Measurements from ENCODE around the gene LSR. TPM values are rescaled to one million over a fixed set of nuclear protein-coding genes. Genes with fewer than 3 reads are reported as not detected.

LSR gene
- total RNA-seq, 1 experiment from 2014 or later: 211 TPM

- ATAC-seq (no peak), DNase-seq (ENCODE audit: low read depth, low spot score) (no peak)
- Histone ChIP-seq H3K9ac (ENCODE audit: low read length) (peak overlapping the region; percentile 93), H3K9me2 (ENCODE audit: insufficient read depth) (no peaks in the 10 kb centered on the region), H3K4me3 (replicated peaks in 1 of 2; ENCODE audit: low read depth in 1 of 2, low read length in 2 of 2) (peak overlapping the region; percentile 98 to 99), H3K9me3 (ENCODE audit: control insufficient read depth in 1 of 2, insufficient read depth in 1 of 2, low read depth in 1 of 2, low read length in 2 of 2) (no peaks in the 10 kb centered on the region), H4K20me1 (ENCODE audit: insufficient read depth) (peaks cover 4% of the 10 kb centered on the region; the same call in 1 of the 2 replicates), H3K27me3 (ENCODE audit: insufficient read depth, low read length) (no peaks in the 10 kb centered on the region), H3K4me2 (ENCODE audit: low read length) (peak overlapping the region; percentile 93), H3K79me2 (ENCODE audit: insufficient read depth, low read length) (peaks cover 59% of the 10 kb centered on the region), H2AFZ (ENCODE audit: low read depth, low read length, poor library complexity, severe bottlenecking) (no peak overlapping the region), H3K27ac (ENCODE audit: low read depth, low read length) (peak overlapping the region; percentile 98), H3K4me1 (ENCODE audit: control insufficient read depth in 1 of 2, insufficient read depth in 2 of 2, low read length in 2 of 2) (peaks cover 10 to 26% of the 10 kb centered on the region in 2 experiments), H3K36me3 (ENCODE audit: control insufficient read depth in 1 of 2, insufficient read depth in 2 of 2, low read length in 2 of 2) (peaks cover 22 to 33% of the 10 kb centered on the region in 2 experiments)
- RAD21 ChIA-PET (ENCODE audit: low non-redundant PET in 1 of 2, low total read pairs in 2 of 2, uncharacterized antibody in 2 of 2, unreplicated experiment in 2 of 2): no interaction called here
- CTCF ChIA-PET: no interaction called here
- POLR2A ChIA-PET: no interaction called here
- intact Hi-C loops (cut with micrococcal nuclease): loop anchor here (5.0 kb wide), 2 partner anchors 88 to 183 kb away; no protein-coding TSS in a partner anchor
- BruUV-seq (replicated peaks): TSS peak; percentile 65
- TF ChIP-seq POLR2A (IDR thresholded peaks at IDR 0.05; ENCODE audit: borderline replicate concordance, extremely low read depth, insufficient read depth, insufficient read length) (no peak), ELF1 (IDR thresholded peaks at IDR 0.05; ENCODE audit: borderline replicate concordance, low read depth) (no peak), REST (IDR thresholded peaks at IDR 0.05; ENCODE audit: low read depth) (no peak), ZBTB33 (IDR thresholded peaks at IDR 0.05; ENCODE audit: extremely low read depth, insufficient replicate concordance, low read length) (no peak), JUND (IDR thresholded peaks at IDR 0.05) (no peak), CTCF (IDR thresholded peaks at IDR 0.05 in 2 of 3, conservative IDR thresholded peaks at IDR 0.05 in 1 of 3; ENCODE audit: borderline replicate concordance in 1 of 3, insufficient read depth in 1 of 3, low read depth in 2 of 3, low read length in 2 of 3) (no peak), EZH2 (IDR thresholded peaks at IDR 0.05) (no peak), YY1 (IDR thresholded peaks at IDR 0.05; ENCODE audit: extremely low read depth, insufficient replicate concordance, low read depth, low read length) (no peak), MAX (IDR thresholded peaks at IDR 0.05) (no peak)
Observed at GRCh38 chr19:35249848-35250711, 1.3 kb downstream of the LSR start.
